WTC11 (cell line): ENCODE data around the gene BIRC3.

Source experiments
- ATF3 ChIP-seq: sonication (generic); formaldehyde crosslinking; conservative IDR thresholded peaks from 2 replicates; pipeline ENCODE4 v1.8.1; 2022; ENCODE audit warnings: mild to moderate bottlenecking, missing genetic modification reagents
- CTCF ChIP-seq: fragments of 200-600 bp; IDR thresholded peaks from 2 replicates; pipeline ENCODE4 v1.8.0; 2022; ENCODE audit warnings: antibody characterized with exemption
- FOXJ3 ChIP-seq: sonication (generic); formaldehyde crosslinking; IDR thresholded peaks from 2 replicates; pipeline ENCODE4 v1.9.0; 2021; ENCODE audit warnings: missing genetic modification reagents, mild to moderate bottlenecking, borderline replicate concordance
- FOXP1 ChIP-seq: sonication (generic); formaldehyde crosslinking; IDR thresholded peaks from 2 replicates; pipeline ENCODE4 v1.8.0; 2022; ENCODE audit warnings: missing genetic modification reagents, mild to moderate bottlenecking, moderate library complexity, borderline replicate concordance
- IRF1 ChIP-seq: sonication (generic); formaldehyde crosslinking; IDR thresholded peaks from 2 replicates; pipeline ENCODE4 v1.8.0; 2023; ENCODE audit warnings: missing genetic modification reagents
- MAX ChIP-seq: sonication (generic); formaldehyde crosslinking; IDR thresholded peaks from 2 replicates; pipeline ENCODE4 v1.8.0; 2022; ENCODE audit warnings: mild to moderate bottlenecking, missing genetic modification reagents
- RORB ChIP-seq: fragments of 250-450 bp; sonication (Bioruptor Pico); IDR thresholded peaks from 2 replicates; pipeline ENCODE4 v1.9.0; 2021; ENCODE audit warnings: mild to moderate bottlenecking
- TCF7 ChIP-seq: sonication (generic); formaldehyde crosslinking; IDR thresholded peaks from 2 replicates; pipeline ENCODE4 v1.8.0; 2022; ENCODE audit warnings: mild to moderate bottlenecking, low read depth, missing genetic modification reagents, moderate library complexity
- ZNF138 ChIP-seq: sonication (generic); formaldehyde crosslinking; conservative IDR thresholded peaks from 2 replicates; pipeline ENCODE4 v1.8.1; 2022; ENCODE audit warnings: mild to moderate bottlenecking, moderate library complexity, missing genetic modification reagents
- ZNF232 ChIP-seq: sonication (generic); formaldehyde crosslinking; IDR thresholded peaks from 2 replicates; pipeline ENCODE4 v1.8.0; 2022; ENCODE audit warnings: mild to moderate bottlenecking, missing genetic modification reagents

- TF ChIP-seq ZNF232 (no peak), MAX (no peak), CTCF (no peak), RORB (no peak), IRF1 (CRISPR knock-in tag) (no peak), ATF3 (CRISPR knock-in tag) (no peak), ZNF138 (CRISPR knock-in tag) (no peak), FOXP1 (CRISPR knock-in tag) (no peak; the same call in 1 of the 2 replicates), TCF7 (no peak), FOXJ3 (CRISPR knock-in tag) (no peak)
These were observed 452 bp downstream of the BIRC3 start for GRCh38 chr11:102317768-102318103.
